Gastrocnemius medialis (tissue), 4 donors: ENCODE results near the gene SLC22A12. TPM values are rescaled to one million over a fixed set of nuclear protein-coding genes. Genes with fewer than 3 reads are reported as not detected.

ENCODE experiments used
- ATAC-seq, 2 donors: fragments of 150-250 bp; one replicate each; pipeline ENCODE4 v1.9.1; 2016
- DNase-seq, 2 donors: peaks; one replicate each; pipeline ENCODE4 v3.0.0-alpha.2; 2019
- H3K27ac ChIP-seq, 4 donors: fragments of 200-600 bp; sonication (generic); 1 replicate in 1 of 4; 2 replicates in 3 of 4; pipeline ENCODE4 v1.5.1; 2016 to 2018; ENCODE audit warnings: mild to moderate bottlenecking in 2 of 4, moderate library complexity in 1 of 4
- H3K27me3 ChIP-seq, 3 donors: fragments of 200-600 bp; sonication (generic) in 2 of 3; 1 replicate in 1 of 3; 2 replicates in 2 of 3; pipeline versions ENCODE4 v1.5.1 to v1.6.0; 2016 to 2019; ENCODE audit warnings: mild to moderate bottlenecking in 1 of 3, moderate library complexity in 1 of 3
- H3K36me3 ChIP-seq, 2 donors: fragments of 200-600 bp; sonication (generic) in 1 of 2; one replicate each; pipeline ENCODE4 v1.5.1; 2017 to 2018
- H3K4me1 ChIP-seq, 2 donors: fragments of 200-600 bp; sonication (generic) in 1 of 2; one replicate each; pipeline ENCODE4 v1.5.1; 2016 to 2017; ENCODE audit warnings: mild to moderate bottlenecking in 2 of 2
- H3K4me3 ChIP-seq, 4 donors: fragments of 200-600 bp; sonication (generic) in 3 of 4; 1 replicate in 1 of 4; 2 replicates in 3 of 4; pipeline ENCODE4 v1.5.1; 2016 to 2019; ENCODE audit warnings: mild to moderate bottlenecking in 2 of 4
- H3K9me3 ChIP-seq, 3 donors: fragments of 200-600 bp; sonication (generic) in 2 of 3; 1 replicate in 1 of 3; 2 replicates in 2 of 3; pipeline ENCODE4 v1.5.1; 2016 to 2019
- POLR2A ChIP-seq, 2 donors: fragments of 450-650 bp; IDR thresholded peaks; one replicate each; pipeline ENCODE4 v1.6.1; 2017; ENCODE audit warnings: antibody characterized with exemption in 2 of 2, mild to moderate bottlenecking in 2 of 2, moderate library complexity in 2 of 2
- in situ Hi-C, 4 donors: fragments of 200-750 bp; cut with MboI; loops; one replicate each; pipeline versions ENCODE4 v1.15.0 to v1.8.0; 2017; ENCODE audit warnings: low sequenced_read_pairs in 4 of 4
- intact Hi-C: fragments of 100-400 bp; cut with DNase I; formaldehyde crosslinking; loops from one replicate; pipeline ENCODE4 v1.15.1; 2023; ENCODE audit warnings: low total_unique reads
- total RNA-seq, 4 donors: library from RNA; depleted of rRNA; stranded (reverse); fragments of >200 nt; gene quantifications; one replicate each; pipeline versions ENCODE4 v1.1.0 to v1.2.3, GENCODE V29; 2016
- TF ChIP-seq, protein P1 (sequence below), 5 experiments: fragments of 450-650 bp in 3 of 5; fragments of 200-600 bp in 2 of 5; sonication (generic) in 2 of 5; IDR thresholded peaks in 4 of 5; conservative IDR thresholded peaks in 1 of 5; 1 replicate in 4 of 5; 2 replicates in 1 of 5; pipeline ENCODE4 v1.5.1; 2016 to 2019; ENCODE audit warnings: antibody characterized with exemption in 5 of 5, mild to moderate bottlenecking in 3 of 5, moderate library complexity in 3 of 5

Gene SLC22A12
- total RNA-seq, 4 donors from 2014 or later: not detected

DNA sequence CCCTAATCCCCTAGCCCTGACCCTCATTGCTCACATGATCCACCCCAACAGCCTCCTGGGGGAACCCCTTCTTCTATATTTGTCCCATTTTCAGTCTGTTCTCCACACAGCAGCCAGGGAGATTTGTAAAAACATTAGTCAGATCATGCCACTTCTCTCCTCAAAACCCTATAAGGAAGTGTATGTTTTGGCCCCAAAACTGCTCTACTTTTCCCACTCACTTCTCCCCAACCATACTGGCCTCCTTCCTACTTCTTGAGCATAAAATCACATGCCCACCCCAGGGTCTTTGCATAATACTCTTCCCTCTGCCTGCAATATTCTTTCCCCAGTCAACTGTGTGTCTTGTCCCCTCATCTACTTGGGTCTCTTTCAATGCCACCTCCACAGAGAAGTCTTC, 4.7 kb upstream of the SLC22A12 start:
- TF ChIP-seq POLR2A (IDR thresholded peaks at IDR 0.05): no peak
- TF ChIP-seq, protein P1, sequence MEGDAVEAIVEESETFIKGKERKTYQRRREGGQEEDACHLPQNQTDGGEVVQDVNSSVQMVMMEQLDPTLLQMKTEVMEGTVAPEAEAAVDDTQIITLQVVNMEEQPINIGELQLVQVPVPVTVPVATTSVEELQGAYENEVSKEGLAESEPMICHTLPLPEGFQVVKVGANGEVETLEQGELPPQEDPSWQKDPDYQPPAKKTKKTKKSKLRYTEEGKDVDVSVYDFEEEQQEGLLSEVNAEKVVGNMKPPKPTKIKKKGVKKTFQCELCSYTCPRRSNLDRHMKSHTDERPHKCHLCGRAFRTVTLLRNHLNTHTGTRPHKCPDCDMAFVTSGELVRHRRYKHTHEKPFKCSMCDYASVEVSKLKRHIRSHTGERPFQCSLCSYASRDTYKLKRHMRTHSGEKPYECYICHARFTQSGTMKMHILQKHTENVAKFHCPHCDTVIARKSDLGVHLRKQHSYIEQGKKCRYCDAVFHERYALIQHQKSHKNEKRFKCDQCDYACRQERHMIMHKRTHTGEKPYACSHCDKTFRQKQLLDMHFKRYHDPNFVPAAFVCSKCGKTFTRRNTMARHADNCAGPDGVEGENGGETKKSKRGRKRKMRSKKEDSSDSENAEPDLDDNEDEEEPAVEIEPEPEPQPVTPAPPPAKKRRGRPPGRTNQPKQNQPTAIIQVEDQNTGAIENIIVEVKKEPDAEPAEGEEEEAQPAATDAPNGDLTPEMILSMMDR (IDR thresholded peaks at IDR 0.05 in 4 of 5, conservative IDR thresholded peaks at IDR 0.05 in 1 of 5): no peak
- peaks cover 0 to 6% of the 10 kb centered on the region in 2 donors for H3K4me1 ChIP-seq
- in situ Hi-C loops: no loop called here

DNA sequence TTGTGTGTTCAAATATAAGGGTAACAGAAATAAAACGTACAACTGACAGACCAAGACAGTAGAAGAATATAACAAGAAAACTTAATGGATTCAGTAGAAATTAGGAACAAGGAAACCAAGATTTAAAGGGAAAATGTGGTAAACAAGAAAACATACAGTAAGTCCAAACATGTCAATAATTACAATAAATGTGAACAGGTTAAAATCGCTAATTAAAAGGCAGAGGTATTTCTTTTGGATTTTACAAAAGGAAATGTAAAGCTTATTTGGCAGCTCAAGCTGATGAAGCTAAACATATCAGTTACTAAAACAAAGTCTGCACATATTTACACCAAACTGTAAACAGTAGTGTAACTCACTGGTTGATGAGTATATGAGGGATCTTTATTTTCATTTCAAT, 2.3 kb upstream of the SLC22A12 start:
- Histone ChIP-seq H3K4me1 (no peaks in the 10 kb centered on the region), H3K27me3 (no peaks in the 10 kb centered on the region), H3K27ac (no peak overlapping the region), H3K36me3 (no peaks in the 10 kb centered on the region), H3K4me3 (no peak overlapping the region), H3K9me3 (peaks cover 0 to 13% (median 0%) of the 10 kb centered on the region in 3 donors)
- intact Hi-C loops: no loop called here
- ATAC-seq (no peak), DNase-seq (no peak)
- TF ChIP-seq POLR2A (IDR thresholded peaks at IDR 0.05): no peak
- TF ChIP-seq, protein P1 (IDR thresholded peaks at IDR 0.05 in 4 of 5, conservative IDR thresholded peaks at IDR 0.05 in 1 of 5): no peak
- in situ Hi-C loops: no loop called here

More for the DNA sequence above, 4.7 kb upstream of the SLC22A12 start:
- intact Hi-C loops: no loop called here
- no peak for ATAC-seq
- no peaks in the 10 kb centered on the region for H3K36me3 ChIP-seq
- H3K27me3 ChIP-seq: no peaks in the 10 kb centered on the region
- no peak for DNase-seq
- peaks cover 0 to 13% (median 0%) of the 10 kb centered on the region in 3 donors for H3K9me3 ChIP-seq
- no peak overlapping the region for H3K4me3 ChIP-seq
- no peak overlapping the region for H3K27ac ChIP-seq

DNA sequence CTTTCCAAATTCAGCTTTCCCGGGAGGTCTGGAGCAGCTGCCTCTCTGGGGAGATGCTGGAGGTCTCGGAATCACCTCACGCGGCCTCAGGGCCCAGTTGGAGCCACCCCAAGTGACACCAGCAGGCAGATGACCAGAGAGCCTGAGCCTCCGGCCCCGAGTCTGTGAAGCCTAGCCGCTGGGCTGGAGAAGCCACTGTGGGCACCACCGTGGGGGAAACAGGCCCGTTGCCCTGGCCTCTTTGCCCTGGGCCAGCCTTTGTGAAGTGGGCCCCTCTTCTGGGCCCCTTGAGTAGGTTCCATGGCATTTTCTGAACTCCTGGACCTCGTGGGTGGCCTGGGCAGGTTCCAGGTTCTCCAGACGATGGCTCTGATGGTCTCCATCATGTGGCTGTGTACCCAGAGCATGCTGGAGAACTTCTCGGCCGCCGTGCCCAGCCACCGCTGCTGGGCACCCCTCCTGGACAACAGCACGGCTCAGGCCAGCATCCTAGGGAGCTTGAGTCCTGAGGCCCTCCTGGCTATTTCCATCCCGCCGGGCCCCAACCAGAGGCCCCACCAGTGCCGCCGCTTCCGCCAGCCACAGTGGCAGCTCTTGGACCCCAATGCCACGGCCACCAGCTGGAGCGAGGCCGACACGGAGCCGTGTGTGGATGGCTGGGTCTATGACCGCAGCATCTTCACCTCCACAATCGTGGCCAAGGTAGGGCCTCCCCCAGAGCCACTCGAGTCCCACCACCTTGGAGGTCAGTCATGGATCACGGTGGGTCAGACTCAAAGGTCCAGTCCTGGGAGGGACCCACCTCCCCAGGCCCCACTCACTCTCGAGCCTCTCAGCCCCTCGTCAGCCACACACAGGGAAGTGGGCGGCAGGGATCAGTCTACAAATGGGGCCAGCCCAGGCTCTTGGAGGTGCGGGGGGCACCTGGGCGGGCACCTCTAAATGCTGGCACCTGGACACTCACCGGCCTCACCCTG, 525 bp downstream of the SLC22A12 start:
- H3K9me3 ChIP-seq: peaks cover 0 to 13% (median 0%) of the 10 kb centered on the region in 3 donors
- intact Hi-C loops (no loop called here), in situ Hi-C loops (no loop called here)
- H3K36me3 ChIP-seq: no peaks in the 10 kb centered on the region
- H3K4me3 ChIP-seq: no peak overlapping the region
- ATAC-seq: no peak
- TF ChIP-seq, protein P1 (IDR thresholded peaks at IDR 0.05 in 4 of 5, conservative IDR thresholded peaks at IDR 0.05 in 1 of 5): no peak
- TF ChIP-seq POLR2A (IDR thresholded peaks at IDR 0.05): no peak
- no peak for DNase-seq
- no peaks in the 10 kb centered on the region for H3K27me3 ChIP-seq
- no peaks in the 10 kb centered on the region for H3K4me1 ChIP-seq
- H3K27ac ChIP-seq: no peak overlapping the region

DNA sequence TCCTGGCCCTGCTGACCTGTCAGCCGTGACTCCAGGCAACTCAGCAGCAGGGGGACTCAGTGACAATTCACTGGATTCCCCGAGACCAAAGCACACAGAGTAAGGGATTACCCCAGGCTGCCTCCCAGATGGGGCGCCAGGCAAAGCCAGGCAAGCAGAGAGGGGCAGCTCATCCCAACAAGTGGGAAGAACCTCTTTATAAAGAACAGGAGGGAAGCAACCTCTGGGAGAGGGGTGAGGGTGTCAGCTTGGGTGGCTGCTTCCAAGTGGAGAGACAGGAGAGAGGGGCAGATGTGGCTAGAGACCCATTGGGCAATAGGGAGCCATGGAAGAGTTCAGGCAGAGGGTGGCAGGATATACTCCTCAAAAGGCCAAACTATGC, 1.2 kb downstream of the SLC22A12 start:
- DNase-seq (no peak), ATAC-seq (no peak)
- in situ Hi-C loops (no loop called here), intact Hi-C loops (no loop called here)
- peaks cover 0 to 13% (median 0%) of the 10 kb centered on the region in 3 donors for H3K9me3 ChIP-seq
- no peaks in the 10 kb centered on the region for H3K36me3 ChIP-seq
- no peak overlapping the region for H3K4me3 ChIP-seq
- H3K27me3 ChIP-seq: no peaks in the 10 kb centered on the region
- no peaks in the 10 kb centered on the region for H3K4me1 ChIP-seq
- H3K27ac ChIP-seq: no peak overlapping the region
- no peak for TF ChIP-seq POLR2A (IDR thresholded peaks at IDR 0.05)
- TF ChIP-seq, protein P1 (IDR thresholded peaks at IDR 0.05 in 4 of 5, conservative IDR thresholded peaks at IDR 0.05 in 1 of 5): no peak
